ENCODE measurements around the gene BAIAP2.
A peak's percentile ranks its signal among the peaks of the same experiment; 100 is the strongest.

The BAIAP2 gene

DNA sequence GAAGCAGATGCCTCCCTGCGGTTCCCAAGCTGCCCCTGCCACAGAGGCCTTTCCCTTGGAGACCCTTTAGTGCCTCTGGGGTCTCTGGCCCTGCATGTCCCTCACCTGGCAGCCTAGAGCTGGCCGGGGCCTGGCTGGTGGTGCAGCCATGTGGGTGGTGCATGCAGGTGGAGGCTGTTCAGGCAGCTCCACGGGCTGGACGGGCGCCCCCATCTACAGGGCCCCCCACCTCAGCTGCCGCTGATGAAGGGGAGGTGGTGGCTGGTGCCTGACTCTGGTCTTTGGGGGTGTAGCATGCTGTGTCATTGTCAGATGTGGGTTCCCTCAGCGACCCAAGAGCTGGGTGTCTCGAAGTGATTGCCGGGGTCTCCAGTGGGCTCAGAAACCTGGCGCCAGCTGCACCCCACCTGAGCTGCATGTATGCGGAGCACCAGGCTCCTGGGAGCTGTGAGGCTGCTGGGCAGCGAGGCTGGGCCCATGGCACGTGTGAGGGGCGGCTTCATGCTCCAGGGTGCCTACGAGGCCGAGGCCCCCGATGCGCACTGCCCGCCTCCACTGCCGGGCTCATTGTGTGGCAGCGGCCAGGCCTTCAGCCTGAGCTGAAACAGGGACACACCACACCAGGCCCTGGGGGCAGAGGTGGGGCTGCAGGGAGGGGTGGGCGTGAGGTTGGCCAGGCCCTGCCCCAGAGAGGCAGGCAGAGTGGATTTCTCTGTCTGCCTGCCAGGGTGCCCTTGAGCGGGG, 57.0 kb downstream of the BAIAP2 start:
- no peak for DNase-seq

DNA sequence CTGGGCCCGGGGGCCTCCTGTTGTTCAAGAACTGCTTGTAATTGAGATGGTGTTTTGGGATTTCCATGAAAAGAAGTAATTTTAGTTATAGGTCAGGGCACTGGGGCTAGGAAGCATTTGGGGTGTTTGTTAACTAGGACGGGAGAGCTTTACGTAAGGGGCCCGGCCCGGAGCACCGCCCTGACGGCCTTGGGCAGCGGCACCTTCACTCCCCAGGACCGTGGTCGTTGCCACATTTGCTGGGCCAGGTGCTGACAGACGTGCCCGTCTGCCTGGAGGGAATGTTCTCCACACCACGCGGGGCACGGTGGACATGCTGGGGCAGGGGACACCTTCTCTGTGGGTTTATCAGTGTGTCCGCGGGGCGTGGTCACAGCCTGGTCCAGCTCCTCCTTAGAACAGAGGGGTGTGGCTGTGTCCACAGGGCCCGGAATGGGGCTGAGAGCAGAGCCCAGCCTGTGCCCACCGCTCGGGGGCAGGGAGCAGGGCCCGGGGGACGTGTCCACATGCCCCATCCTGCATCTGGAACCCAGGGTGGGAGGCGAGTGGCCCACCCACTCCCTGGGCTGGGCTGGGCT, 57.7 kb downstream of the BAIAP2 start:
- no peak for DNase-seq

GRCh38 chr17:81093619-81094508, 58.9 kb downstream of the BAIAP2 start:
- no peak for DNase-seq

DNA sequence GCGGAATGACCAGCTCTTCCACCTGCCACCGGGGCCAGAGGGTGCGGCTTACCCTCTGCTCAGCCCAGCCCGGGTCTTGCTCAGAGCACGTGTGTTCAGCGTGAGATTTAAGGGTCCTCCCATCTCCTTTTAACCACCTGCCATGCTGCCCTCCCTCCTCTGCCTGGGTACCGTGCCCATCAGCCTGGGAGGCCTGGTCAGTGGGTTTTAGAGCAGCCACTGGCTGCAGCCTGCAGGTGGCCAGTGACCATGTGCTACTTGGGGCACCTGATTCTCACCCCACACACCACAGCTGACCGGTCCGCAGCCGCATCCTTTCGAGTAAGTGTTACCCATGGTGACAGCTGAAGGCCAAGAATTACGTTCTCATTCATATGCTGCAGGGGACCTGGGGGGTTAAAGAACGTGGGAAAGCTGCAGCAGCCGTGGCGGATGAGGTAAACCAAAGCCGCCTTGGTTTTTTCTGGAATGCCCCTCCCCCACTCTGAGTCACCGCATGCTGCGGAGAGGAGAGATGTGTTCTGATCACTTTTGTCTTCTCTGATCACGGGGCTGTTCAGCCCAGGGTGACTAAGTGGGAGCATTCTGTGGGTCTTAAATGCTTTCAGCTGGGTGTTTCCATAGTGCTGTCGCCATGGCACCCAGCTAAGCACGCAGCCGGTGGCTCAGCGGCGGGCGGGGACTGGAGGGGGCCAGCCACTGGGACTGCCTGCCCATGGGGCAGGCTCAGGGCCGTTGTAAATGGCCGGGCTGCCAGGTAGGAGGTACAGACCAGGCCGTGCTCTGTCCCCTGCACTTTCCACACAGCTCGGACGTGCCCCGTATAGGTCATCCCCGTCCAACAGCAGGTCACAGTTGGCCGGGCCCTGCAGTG, 59.8 kb downstream of the BAIAP2 start:
- DNase-seq: peak; percentile 87

GRCh38 chr17:81095383-81095762, 60.4 kb downstream of the BAIAP2 start:
- DNase-seq: peak; percentile 41

- no peak for DNase-seq
These were observed 61.8 kb downstream of the BAIAP2 start for GRCh38 chr17:81096741-81097133.

DNA sequence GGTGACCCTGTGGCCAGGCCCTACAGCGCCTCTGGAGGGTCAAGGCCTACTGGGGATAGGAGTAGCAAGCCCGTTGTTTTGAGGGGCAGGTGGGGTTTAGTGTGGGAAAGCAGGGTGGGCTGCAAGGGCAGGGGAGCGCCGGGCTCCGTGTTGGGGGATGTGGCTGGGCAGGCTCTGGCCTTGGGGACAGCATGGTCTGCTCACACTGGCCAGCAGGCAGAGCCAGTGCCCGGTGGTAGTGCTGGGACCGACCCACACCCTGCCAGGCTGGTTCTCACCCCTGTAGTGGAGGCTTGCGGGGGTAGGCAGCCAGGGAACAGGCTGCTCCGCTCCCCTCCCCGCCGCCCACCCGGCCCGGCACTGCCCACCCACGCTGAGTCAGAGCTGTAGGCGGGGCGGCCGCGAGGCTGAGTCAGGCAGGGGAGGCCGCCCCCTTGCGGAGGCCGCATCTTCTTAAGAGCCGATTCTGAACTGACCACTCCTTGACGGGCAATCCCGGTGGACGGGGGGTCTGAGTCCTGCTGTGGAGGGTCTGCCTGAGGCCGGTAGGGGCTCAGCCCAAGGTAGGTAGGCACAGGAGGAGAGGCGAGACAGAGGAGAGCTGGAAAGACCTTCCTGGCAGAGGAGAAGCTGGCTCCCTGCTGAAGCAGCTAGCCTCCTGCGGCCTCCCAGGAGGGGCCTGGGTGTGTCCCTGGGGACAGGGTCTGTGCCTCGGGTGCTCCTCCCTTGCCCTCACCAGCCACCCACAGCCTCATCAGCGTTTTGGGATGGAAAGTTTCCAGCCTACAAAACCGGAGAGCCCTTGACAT, 62.4 kb downstream of the BAIAP2 start:
- peak; percentile 55 for DNase-seq

- DNase-seq: no peak
These were observed 63.0 kb downstream of the BAIAP2 start for GRCh38 chr17:81097943-81098308.

GRCh38 chr17:81099888-81100287, 64.9 kb downstream of the BAIAP2 start:
- no peak for DNase-seq

- no peak for DNase-seq
These were observed 65.7 kb downstream of the BAIAP2 start for GRCh38 chr17:81100668-81101067.

DNA sequence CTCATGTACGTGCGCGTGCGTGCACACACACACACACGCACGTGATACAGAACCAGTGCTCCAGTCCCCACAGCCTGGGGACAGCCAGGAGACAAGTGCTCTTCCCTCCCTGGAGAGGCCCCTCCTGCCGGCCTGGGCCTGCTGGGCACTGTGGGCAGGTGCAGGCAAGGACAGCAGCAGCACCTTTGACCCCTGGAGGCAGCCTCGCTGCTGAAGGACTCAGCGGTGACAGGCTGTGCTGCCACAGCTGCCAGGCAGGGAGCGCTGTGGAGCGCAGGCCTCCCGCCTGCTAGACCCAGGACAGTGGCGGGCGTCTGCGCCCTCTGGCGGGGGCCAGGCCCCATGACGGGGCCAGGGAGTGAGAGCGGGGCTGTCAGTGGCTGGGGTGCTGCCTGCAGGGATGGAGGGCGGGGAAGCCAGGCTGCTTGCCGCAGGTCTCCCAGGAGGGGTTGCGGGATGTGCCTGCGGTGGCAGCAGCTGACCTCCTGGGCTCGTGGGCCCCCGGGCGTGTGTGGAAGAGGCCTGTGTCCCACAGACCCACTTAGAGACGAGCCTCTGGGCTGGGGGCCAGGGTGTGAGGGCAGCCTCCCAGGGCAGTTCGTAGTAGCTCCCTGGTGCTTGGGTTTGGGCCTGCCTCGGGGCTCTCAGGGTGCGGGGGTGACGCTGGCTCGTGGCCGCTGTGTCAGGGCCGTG, 66.8 kb downstream of the BAIAP2 start:
- DNase-seq: peak; percentile 85

- DNase-seq: no peak
These were observed 67.4 kb downstream of the BAIAP2 start for GRCh38 chr17:81102352-81102751.

- DNase-seq: no peak
These were observed 67.9 kb downstream of the BAIAP2 start for GRCh38 chr17:81102869-81103268.

DNA sequence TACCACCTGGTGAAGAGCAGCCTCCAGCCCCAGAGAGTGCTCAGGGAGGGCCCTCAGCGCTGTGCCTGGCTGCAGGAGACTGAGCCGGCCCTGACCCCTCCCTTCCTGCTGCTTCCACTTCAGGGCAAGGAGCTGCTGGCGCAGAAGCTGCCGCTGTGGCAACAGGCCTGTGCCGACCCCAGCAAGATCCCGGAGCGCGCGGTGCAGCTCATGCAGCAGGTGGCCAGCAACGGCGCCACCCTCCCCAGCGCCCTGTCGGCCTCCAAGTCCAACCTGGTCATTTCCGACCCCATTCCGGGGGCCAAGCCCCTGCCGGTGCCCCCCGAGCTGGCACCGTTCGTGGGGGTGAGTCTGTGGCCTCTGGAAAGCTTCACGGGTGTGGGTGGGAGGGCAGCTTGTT, 68.4 kb downstream of the BAIAP2 start:
- no peak for DNase-seq

- DNase-seq: no peak
These were observed 71.8 kb downstream of the BAIAP2 start for GRCh38 chr17:81106716-81107115.

GRCh38 chr17:81108220-81108619, 73.3 kb downstream of the BAIAP2 start:
- DNase-seq: no peak

DNA sequence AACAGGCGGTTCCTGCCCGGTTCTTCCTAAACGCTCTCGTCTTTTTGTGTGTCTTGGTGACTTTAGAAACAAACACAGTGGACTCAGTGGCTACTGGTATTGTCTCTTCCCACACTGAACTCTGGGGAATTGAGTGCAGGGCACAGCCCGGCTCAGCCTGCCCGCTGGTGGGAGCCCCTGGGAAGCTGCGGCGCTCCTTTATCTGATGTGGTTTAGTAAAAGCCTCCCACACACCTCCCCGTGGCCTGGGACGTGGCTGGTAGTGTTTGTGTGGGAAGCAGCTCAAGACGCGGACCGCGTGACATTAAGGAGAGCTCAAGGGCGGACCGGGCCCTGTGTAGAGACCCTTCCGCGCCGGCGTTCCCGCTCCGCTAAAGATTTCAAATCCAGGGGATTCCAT, 75.0 kb downstream of the BAIAP2 start:
- no peak for DNase-seq

GRCh38 chr17:81110488-81111040, 75.6 kb downstream of the BAIAP2 start:
- DNase-seq: no peak

GRCh38 chr17:81111066-81111465, 76.1 kb downstream of the BAIAP2 start:
- no peak for DNase-seq

- DNase-seq: no peak
These were observed 77.5 kb downstream of the BAIAP2 start for GRCh38 chr17:81112450-81112849.

GRCh38 chr17:81113158-81113724, 78.3 kb downstream of the BAIAP2 start:
- DNase-seq: no peak
